ENCODE data around the gene RAMP3. TPM values are rescaled to one million over a fixed set of nuclear protein-coding genes. Genes with fewer than 3 reads are reported as not detected.

Gene RAMP3
- polyA plus RNA-seq, 2 of the 4 experiments (the other 2 are of a cell fraction), result not detected

DNA sequence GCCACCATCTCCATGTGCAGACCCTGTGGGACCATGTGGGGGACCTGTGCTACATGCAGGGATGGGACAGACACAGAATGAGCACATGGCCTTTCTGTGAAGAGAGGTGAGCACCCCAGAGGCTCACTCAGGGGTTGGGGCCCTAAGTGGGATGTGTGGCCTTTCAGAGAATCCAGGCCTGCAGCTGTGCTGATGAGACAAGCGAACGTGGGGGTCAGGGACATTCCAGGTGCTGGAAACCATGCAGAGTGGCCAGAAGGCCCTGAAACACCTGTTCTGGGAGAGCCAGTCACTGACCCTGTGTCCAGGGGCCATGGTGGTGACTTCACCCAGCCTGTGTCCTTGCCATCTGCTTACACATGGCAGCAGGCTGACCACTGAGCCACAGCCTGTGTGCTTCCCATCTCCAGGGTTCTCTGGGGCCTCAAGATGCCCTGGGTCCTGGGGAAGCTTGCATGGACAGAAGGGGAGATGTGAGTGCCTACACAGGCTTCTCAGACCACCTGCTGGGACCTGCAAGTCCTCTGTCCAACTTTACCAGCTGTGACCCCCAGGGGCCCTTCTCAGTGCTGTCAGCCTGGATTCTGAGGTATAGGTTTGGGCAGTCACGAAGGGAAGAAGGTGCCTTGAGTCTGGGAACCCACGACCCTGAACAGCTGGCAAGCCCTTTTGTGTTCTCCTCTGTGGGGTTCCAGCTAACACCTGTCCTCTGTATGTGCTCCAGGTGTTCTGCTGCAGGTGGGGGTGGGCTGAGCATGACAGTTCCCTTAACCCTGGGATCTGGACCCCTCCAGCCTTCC lies 17.6 kb downstream of the RAMP3 start:
- 21% methylated on average over 2 of the region's 4 CpGs for WGBS (ENCODE audit: missing lambda C conversion rate)
- CTCF ChIA-PET, result interaction anchor here (0.6 kb wide), 1 partner anchor 12 kb away, joined by 3 read pairs; no protein-coding TSS in a partner anchor

DNA sequence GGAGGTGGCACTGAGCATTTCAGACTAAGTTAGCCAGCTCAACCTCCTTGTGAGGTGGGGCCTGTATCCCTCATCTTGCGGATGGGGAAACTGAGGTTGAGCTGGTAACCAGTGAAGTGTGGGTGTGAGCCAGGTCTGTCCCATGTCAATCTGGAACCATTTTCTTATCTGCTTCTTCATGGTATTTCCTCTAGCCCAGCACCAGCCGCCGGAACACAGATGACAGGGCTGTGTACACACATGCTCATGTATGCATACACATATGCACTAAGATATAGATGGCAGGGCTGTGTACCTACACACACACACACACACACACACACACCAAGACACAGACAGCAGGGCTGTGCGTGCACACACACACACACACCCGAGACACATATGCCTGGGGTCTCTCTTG lies 18.5 kb downstream of the RAMP3 start:
- FAIRE-seq, result no peak
- H3K4me1 ChIP-seq, result no peaks in the 10 kb centered on the region
- no peak overlapping the region for H3K4me3 ChIP-seq
- no peak overlapping the region for H3K27ac ChIP-seq
- no peak for TF ChIP-seq RNF2 (IDR thresholded peaks at IDR 0.05; ENCODE audit: borderline replicate concordance, low read depth)
- TF ChIP-seq, protein P1, sequence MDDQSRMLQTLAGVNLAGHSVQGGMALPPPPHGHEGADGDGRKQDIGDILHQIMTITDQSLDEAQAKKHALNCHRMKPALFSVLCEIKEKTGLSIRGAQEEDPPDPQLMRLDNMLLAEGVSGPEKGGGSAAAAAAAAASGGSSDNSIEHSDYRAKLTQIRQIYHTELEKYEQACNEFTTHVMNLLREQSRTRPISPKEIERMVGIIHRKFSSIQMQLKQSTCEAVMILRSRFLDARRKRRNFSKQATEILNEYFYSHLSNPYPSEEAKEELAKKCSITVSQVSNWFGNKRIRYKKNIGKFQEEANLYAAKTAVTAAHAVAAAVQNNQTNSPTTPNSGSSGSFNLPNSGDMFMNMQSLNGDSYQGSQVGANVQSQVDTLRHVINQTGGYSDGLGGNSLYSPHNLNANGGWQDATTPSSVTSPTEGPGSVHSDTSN (IDR thresholded peaks at IDR 0.05), result no peak
- no peak for TF ChIP-seq HOXA7 (CRISPR knock-in tag; IDR thresholded peaks at IDR 0.05)
- TF ChIP-seq, protein P2, sequence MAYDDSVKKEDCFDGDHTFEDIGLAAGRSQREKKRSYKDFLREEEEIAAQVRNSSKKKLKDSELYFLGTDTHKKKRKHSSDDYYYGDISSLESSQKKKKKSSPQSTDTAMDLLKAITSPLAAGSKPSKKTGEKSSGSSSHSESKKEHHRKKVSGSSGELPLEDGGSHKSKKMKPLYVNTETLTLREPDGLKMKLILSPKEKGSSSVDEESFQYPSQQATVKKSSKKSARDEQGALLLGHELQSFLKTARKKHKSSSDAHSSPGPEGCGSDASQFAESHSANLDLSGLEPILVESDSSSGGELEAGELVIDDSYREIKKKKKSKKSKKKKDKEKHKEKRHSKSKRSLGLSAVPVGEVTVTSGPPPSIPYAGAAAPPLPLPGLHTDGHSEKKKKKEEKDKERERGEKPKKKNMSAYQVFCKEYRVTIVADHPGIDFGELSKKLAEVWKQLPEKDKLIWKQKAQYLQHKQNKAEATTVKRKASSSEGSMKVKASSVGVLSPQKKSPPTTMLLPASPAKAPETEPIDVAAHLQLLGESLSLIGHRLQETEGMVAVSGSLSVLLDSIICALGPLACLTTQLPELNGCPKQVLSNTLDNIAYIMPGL (CRISPR knock-in tag; IDR thresholded peaks at IDR 0.05; ENCODE audit: borderline replicate concordance), result no peak
- TF ChIP-seq RCOR1 (IDR thresholded peaks at IDR 0.05; ENCODE audit: low read depth, low read length), result no peak
- TF ChIP-seq FOXS1 (CRISPR knock-in tag; IDR thresholded peaks at IDR 0.05), result no peak
- no peak for DNase-seq (ENCODE audit: low read depth in 1 of 2, low spot score in 1 of 2)
- ATAC-seq, result no peak
- POLR2A ChIA-PET, result no interaction called here
- CTCF ChIA-PET, result no interaction called here
- no peaks in the 10 kb centered on the region for H3K9me3 ChIP-seq
- WGBS (ENCODE audit: missing lambda C conversion rate), result 48% methylated on average over 5 of the region's 5 CpGs
- H3K4me2 ChIP-seq, result no peak overlapping the region

More for the DNA sequence above, 17.6 kb downstream of the RAMP3 start:
- POLR2A ChIA-PET, result no interaction called here
- Histone ChIP-seq H3K4me1 (no peaks in the 10 kb centered on the region), H3K9me3 (no peaks in the 10 kb centered on the region), H3K4me2 (no peak overlapping the region), H3K4me3 (no peak overlapping the region), H3K27ac (no peak overlapping the region)
- TF ChIP-seq RCOR1 (IDR thresholded peaks at IDR 0.05; ENCODE audit: low read depth, low read length) (no peak), CBX2 (IDR thresholded peaks at IDR 0.05; ENCODE audit: borderline replicate concordance, low read depth) (no peak), EHMT2 (IDR thresholded peaks at IDR 0.05; ENCODE audit: low read depth) (no peak), ESRRA (IDR thresholded peaks at IDR 0.05; ENCODE audit: borderline replicate concordance, low read length) (no peak), FOXS1 (CRISPR knock-in tag; IDR thresholded peaks at IDR 0.05) (no peak), FOSB (CRISPR knock-in tag; IDR thresholded peaks at IDR 0.05) (no peak), GATA3 (IDR thresholded peaks at IDR 0.05; ENCODE audit: borderline replicate concordance) (no peak), CEBPB (IDR thresholded peaks at IDR 0.05) (no peak), HEYL (CRISPR knock-in tag; IDR thresholded peaks at IDR 0.05) (no peak), NR3C1 (IDR thresholded peaks at IDR 0.05) (no peak)
- TF ChIP-seq, protein P3, sequence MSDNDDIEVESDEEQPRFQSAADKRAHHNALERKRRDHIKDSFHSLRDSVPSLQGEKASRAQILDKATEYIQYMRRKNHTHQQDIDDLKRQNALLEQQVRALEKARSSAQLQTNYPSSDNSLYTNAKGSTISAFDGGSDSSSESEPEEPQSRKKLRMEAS (IDR thresholded peaks at IDR 0.05), result no peak
- TF ChIP-seq, protein P4, sequence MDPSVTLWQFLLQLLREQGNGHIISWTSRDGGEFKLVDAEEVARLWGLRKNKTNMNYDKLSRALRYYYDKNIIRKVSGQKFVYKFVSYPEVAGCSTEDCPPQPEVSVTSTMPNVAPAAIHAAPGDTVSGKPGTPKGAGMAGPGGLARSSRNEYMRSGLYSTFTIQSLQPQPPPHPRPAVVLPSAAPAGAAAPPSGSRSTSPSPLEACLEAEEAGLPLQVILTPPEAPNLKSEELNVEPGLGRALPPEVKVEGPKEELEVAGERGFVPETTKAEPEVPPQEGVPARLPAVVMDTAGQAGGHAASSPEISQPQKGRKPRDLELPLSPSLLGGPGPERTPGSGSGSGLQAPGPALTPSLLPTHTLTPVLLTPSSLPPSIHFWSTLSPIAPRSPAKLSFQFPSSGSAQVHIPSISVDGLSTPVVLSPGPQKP (IDR thresholded peaks at IDR 0.05; ENCODE audit: low read depth, low read length), result no peak
- TF ChIP-seq, protein P1 (IDR thresholded peaks at IDR 0.05), result no peak
- ATAC-seq (no peak), FAIRE-seq (no peak), DNase-seq (ENCODE audit: low read depth in 1 of 2, low spot score in 1 of 2) (no peak)

Measured in A549 (cell line).